Common myeloid progenitor, CD34-positive (primary cell): ENCODE measurements around the gene ZFPM1.
A peak's percentile ranks its signal among the peaks of the same experiment; 100 is the strongest.

ENCODE experiments used
- CTCF ChIA-PET: fragments of 350-600 bp; sonication (Branson Sonifier 250); formaldehyde crosslinking; loops from one replicate; lab custom pipeline; 2021; ENCODE audit warnings: antibody characterized with exemption; lab: Charles Lee
- POLR2A ChIA-PET: fragments of 350-600 bp; sonication (Branson Sonifier 250); formaldehyde crosslinking; loops from one replicate; lab custom pipeline; 2021; ENCODE audit warnings: antibody characterized with exemption; lab: Charles Lee
- DNase-seq, 3 donors: peaks; one replicate each; pipeline versions ENCODE4 v3.0.0 to v3.0.0-alpha.2; 2013
- H3K27ac ChIP-seq, 2 experiments: 1 replicate in 1 of 2; 2 replicates in 1 of 2; pipeline ENCODE4 v1.7.0; 2013; ENCODE audit warnings: inconsistent platforms in 2 of 2, low read length in 2 of 2, mild to moderate bottlenecking in 2 of 2, low read depth in 1 of 2, moderate library complexity in 1 of 2; ENCODE audit not compliant: severe bottlenecking in 2 of 2, insufficient read depth in 1 of 2, poor library complexity in 1 of 2
- H3K27me3 ChIP-seq, 5 experiments: replicated peaks in 2 of 5; 1 replicate in 3 of 5; 2 replicates in 2 of 5; pipeline versions ENCODE4 v1.6.1 to v1.7.0; 2013; ENCODE audit warnings: low read length in 4 of 5, mild to moderate bottlenecking in 2 of 5, moderate library complexity in 2 of 5, inconsistent platforms in 1 of 5; ENCODE audit not compliant: insufficient read depth in 5 of 5, control insufficient read depth in 4 of 5
- H3K36me3 ChIP-seq, 4 experiments: 1 replicate in 2 of 4; 2 replicates in 2 of 4; pipeline versions ENCODE4 v1.6.1 to v1.7.0; 2013; ENCODE audit warnings: low read length in 3 of 4, control low read depth in 1 of 4, mild to moderate bottlenecking in 1 of 4; ENCODE audit not compliant: control insufficient read depth in 4 of 4, insufficient read depth in 4 of 4
- H3K4me1 ChIP-seq, 4 experiments: 1 replicate in 3 of 4; 2 replicates in 1 of 4; pipeline versions ENCODE4 v1.6.1 to v1.7.1; 2013; ENCODE audit warnings: low read length in 3 of 4, mild to moderate bottlenecking in 3 of 4, control low read depth in 1 of 4, inconsistent platforms in 1 of 4, moderate library complexity in 1 of 4; ENCODE audit not compliant: control insufficient read depth in 4 of 4, insufficient read depth in 4 of 4; ENCODE audit errors: control extremely low read depth in 1 of 4
- H3K4me3 ChIP-seq, 7 experiments: 1 replicate in 4 of 7; 2 replicates in 3 of 7; pipeline versions ENCODE4 v1.5.1 to v1.7.0; 2013; ENCODE audit warnings: mild to moderate bottlenecking in 7 of 7, low read length in 6 of 7, moderate library complexity in 6 of 7, inconsistent platforms in 2 of 7, low read depth in 2 of 7, control low read depth in 1 of 7; ENCODE audit not compliant: insufficient read depth in 4 of 7, control insufficient read depth in 1 of 7; ENCODE audit errors: extremely low read depth in 1 of 7
- H3K9me3 ChIP-seq, 5 experiments: 1 replicate in 4 of 5; 2 replicates in 1 of 5; pipeline versions ENCODE4 v1.6.1 to v1.7.1; 2013; ENCODE audit warnings: low read length in 4 of 5, mild to moderate bottlenecking in 2 of 5, inconsistent platforms in 1 of 5, low read depth in 1 of 5, moderate library complexity in 1 of 5; ENCODE audit not compliant: control insufficient read depth in 4 of 5, insufficient read depth in 2 of 5; ENCODE audit errors: control extremely low read depth in 1 of 5
- WGBS: methylation state at CpG from one replicate; pipeline ENCODE4 v1.1.5; 2013; ENCODE audit not compliant: insufficient coverage; 5-methylcytosine and 5-hydroxymethylcytosine counted together

The ZFPM1 gene

DNA sequence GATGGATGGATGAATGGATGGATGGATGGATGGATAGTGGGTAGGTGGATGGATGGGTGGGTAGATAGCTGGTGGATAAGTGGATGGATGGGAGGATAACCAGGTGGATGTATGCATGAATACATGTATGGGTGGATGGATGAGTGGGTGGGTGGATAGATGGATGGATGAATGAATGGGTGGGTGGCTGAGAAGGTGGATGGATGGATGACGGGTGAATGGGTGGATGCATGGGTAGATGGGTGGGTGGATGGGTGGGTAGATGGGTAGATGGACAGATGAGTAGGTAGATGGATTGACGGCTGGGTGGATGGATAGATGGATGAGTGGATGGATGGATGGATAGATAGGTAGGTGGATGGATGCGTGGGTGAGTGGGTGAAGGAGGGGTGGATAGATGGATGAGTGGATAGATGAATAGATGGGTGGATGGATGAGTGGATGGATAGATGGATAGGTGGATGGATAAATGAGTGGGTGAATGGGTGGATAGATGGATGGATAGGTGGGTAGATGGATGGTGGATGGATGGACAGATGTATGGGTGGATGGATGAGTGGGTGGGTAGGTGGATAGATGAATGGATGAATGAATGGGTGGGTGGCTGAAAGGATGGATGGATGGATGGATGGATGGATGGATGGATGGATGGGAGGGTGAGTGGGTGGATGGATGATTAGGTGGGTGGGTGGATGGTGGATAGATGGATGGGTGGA lies 67.0 kb downstream of the ZFPM1 start:
- no peak overlapping the region for H3K4me3 ChIP-seq
- no peaks in the 10 kb centered on the region for H3K27me3 ChIP-seq
- no peaks in the 10 kb centered on the region for H3K9me3 ChIP-seq
- DNase-seq = no peak
- peaks cover 0 to 32% (median 27%) of the 10 kb centered on the region in 4 experiments for H3K4me1 ChIP-seq
- POLR2A ChIA-PET = no interaction called here
- CTCF ChIA-PET = no interaction called here
- peaks cover 0 to 7% (median 3%) of the 10 kb centered on the region in 4 experiments for H3K36me3 ChIP-seq
- 96% methylated on average over 3 of the region's 3 CpGs for WGBS
- H3K27ac ChIP-seq = no peak overlapping the region

DNA sequence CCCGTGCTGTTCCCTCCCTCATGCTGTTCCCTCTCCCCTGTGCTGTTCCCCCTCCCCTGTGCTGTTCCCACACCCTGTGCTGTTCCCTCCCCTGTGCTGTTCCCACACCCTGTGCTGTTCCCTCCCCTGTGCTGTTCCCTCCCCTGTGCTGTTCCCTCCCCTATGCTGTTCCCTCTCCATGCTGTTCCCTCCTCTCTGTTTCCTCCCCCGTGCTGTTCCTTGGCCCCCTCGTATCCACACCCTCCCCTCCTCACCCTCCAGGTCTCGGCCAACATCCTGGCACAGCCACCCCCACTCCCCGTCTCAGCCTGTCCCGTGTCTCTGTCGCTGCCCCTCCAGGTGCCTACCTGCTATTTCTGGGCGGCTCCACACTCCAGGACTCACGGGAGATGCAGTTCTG lies 68.6 kb downstream of the ZFPM1 start:
- H3K4me1 ChIP-seq = peaks cover 0 to 46% (median 40%) of the 10 kb centered on the region in 4 experiments
- ChIA-PET CTCF (no interaction called here), POLR2A (no interaction called here)
- H3K4me3 ChIP-seq = no peak overlapping the region
- H3K27me3 ChIP-seq = no peaks in the 10 kb centered on the region
- no peaks in the 10 kb centered on the region for H3K9me3 ChIP-seq
- no peak for DNase-seq
- no peaks in the 10 kb centered on the region for H3K36me3 ChIP-seq
- WGBS = 96% methylated on average over 7 of the region's 9 CpGs
- H3K27ac ChIP-seq = no peak overlapping the region

GRCh38 chr16:88522276-88522949 lies 69.3 kb downstream of the ZFPM1 start:
- no peak overlapping the region for H3K4me3 ChIP-seq
- no peak overlapping the region for H3K27ac ChIP-seq
- CTCF ChIA-PET = no interaction called here
- H3K4me1 ChIP-seq = peaks cover 0 to 49% (median 42%) of the 10 kb centered on the region in 4 experiments
- H3K9me3 ChIP-seq = no peaks in the 10 kb centered on the region
- no peaks in the 10 kb centered on the region for H3K36me3 ChIP-seq
- POLR2A ChIA-PET = interaction anchor here (0.7 kb wide), 1 partner anchor 17 kb away, joined by 4 read pairs; no protein-coding TSS in a partner anchor
- WGBS = 92% methylated on average over 21 of the region's 24 CpGs
- no peaks in the 10 kb centered on the region for H3K27me3 ChIP-seq
- DNase-seq = no peak

DNA sequence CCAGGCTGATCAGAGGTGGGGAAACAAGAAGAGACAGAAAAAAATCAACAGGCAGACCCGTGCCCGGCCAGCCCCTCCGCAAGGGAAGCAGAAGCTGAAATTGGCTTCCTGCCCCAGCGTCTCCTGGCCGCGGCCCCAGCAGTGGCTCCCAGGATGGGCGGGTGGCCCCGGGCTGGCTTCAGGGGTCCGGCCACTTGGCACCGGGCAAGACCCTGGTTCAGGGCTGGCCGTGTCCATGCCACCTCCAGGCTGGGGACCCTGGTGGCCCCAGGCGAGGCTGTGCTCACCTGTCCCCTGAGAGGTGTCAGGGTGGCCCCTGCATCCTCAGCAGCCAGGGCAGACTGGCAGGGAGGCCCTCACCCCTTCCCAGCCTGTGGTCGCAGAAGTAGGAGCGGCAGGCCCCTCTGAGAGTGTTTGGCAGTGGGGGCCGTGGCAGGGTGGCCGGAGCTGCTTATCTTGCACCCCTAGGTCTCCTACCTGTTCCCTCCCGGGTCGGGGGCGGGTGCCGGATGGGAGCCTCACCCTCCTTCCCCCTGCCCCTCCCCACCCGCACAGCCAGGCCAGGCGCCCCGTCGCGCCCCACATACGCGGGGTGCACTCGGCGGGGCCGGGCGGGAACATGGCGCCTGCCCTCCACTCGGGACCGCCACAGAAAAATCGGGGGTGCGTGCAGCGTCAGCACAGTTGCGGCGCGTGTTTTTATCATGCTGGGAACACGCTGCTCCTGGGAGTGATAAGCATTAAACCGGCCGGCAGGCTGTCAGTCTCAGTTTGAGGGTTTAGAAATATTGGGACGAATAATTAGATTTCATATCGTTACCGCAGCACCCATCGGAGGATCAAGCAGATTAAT lies 70.5 kb downstream of the ZFPM1 start:
- Histone ChIP-seq H3K4me3 (peak overlapping the region in 3 of 7 experiments; percentile 32 to 52 (median 33)), H3K9me3 (no peaks in the 10 kb centered on the region), H3K4me1 (peaks cover 0 to 50% (median 43%) of the 10 kb centered on the region in 4 experiments), H3K27ac (no peak overlapping the region), H3K27me3 (no peaks in the 10 kb centered on the region), H3K36me3 (peaks cover 0 to 6% (median 2%) of the 10 kb centered on the region in 4 experiments)
- DNase-seq = peak in 2 of 3 donors; percentile 60 to 69
- WGBS = 12% methylated on average over 36 of the region's 47 CpGs
- ChIA-PET CTCF (interaction anchor here (0.7 to 1.4 kb wide), 2 partner anchors 9 to 86 kb away, joined by 3 to 4 read pairs; no protein-coding TSS in a partner anchor), POLR2A (interaction anchor here (0.6 kb wide), 1 partner anchor 11 kb away, joined by 3 read pairs; no protein-coding TSS in a partner anchor)

GRCh38 chr16:88524274-88524972 lies 71.3 kb downstream of the ZFPM1 start:
- Histone ChIP-seq H3K27ac (no peak overlapping the region), H3K4me3 (no peak overlapping the region), H3K4me1 (peaks cover 0 to 50% (median 43%) of the 10 kb centered on the region in 4 experiments), H3K9me3 (no peaks in the 10 kb centered on the region), H3K27me3 (no peaks in the 10 kb centered on the region), H3K36me3 (peaks cover 0 to 13% (median 5%) of the 10 kb centered on the region in 4 experiments)
- POLR2A ChIA-PET = interaction anchor here (0.6 kb wide), 1 partner anchor 10 kb away, joined by 3 read pairs; no protein-coding TSS in a partner anchor
- CTCF ChIA-PET = interaction anchor here (1.4 to 2.6 kb wide), 3 partner anchors 31 to 87 kb away, joined by 3 to 6 read pairs (median 4); no protein-coding TSS in a partner anchor
- 81% methylated on average over 18 of the region's 18 CpGs for WGBS
- no peak for DNase-seq

GRCh38 chr16:88524973-88525662 lies 72.0 kb downstream of the ZFPM1 start:
- H3K27me3 ChIP-seq = no peaks in the 10 kb centered on the region
- no peak overlapping the region for H3K27ac ChIP-seq
- 68% methylated on average over 18 of the region's 18 CpGs for WGBS
- CTCF ChIA-PET = interaction anchor here (0.6 to 2.6 kb wide), 6 partner anchors 14 to 95 kb away, joined by 3 to 6 read pairs (median 4); no protein-coding TSS in a partner anchor
- H3K4me3 ChIP-seq = no peak overlapping the region
- peaks cover 0 to 50% (median 43%) of the 10 kb centered on the region in 4 experiments for H3K4me1 ChIP-seq
- DNase-seq = no peak
- H3K36me3 ChIP-seq = peaks cover 0 to 15% (median 8%) of the 10 kb centered on the region in 4 experiments
- POLR2A ChIA-PET = interaction anchor here (0.5 to 0.6 kb wide), 2 partner anchors 36 to 73 kb away, joined by 3 read pairs; no protein-coding TSS in a partner anchor
- no peaks in the 10 kb centered on the region for H3K9me3 ChIP-seq
